ENCODE data around the gene PADI4. TPM values are rescaled to one million over a fixed set of nuclear protein-coding genes. Genes with fewer than 3 reads are reported as not detected.

PADI4 gene
- total and polyA plus RNA-seq, 2 of the 4 experiments (the other 2 are of a cell fraction) = not detected

DNA sequence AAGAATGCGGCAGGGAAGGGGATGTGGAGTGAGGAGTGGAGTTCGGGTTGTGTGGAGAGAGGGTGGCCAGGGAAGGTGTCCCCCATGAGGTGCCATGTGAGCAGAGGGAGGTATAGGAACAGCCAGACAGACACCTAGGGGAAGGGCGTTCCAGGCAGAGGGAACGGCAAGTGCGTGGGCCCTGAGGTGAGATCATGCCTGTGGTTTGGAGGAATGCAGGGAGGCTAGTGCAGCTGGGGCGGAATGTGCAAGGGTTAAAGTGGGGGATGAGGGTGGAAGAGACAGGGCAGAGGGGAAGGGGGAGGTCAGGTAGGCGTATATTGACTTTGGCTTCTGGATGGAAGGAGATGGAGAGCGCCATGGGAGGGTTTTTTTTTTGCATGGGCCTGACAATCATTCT lies 32.4 kb downstream of the PADI4 start:
- H4K20me1 ChIP-seq (ENCODE audit: insufficient read depth, low read length) = no peaks in the 10 kb centered on the region
- CTCF ChIA-PET = no interaction called here
- no peak for ATAC-seq (ENCODE audit: low read depth)

More for the DNA sequence above, 32.4 kb downstream of the PADI4 start:
- Histone ChIP-seq H2AK9ac (replicated peaks; ENCODE audit: low read depth, low read length, poor library complexity) (no peak overlapping the region), H4K5ac (ENCODE audit: low read depth, low read length) (no peak overlapping the region), H3K56ac (ENCODE audit: extremely low read depth, insufficient read depth, low read length) (no peak overlapping the region), H4K91ac (ENCODE audit: insufficient read depth, low read depth, low read length) (no peak overlapping the region), H3K9me3 (ENCODE audit: control insufficient read depth, insufficient read depth, low read length) (no peaks in the 10 kb centered on the region), H3K23ac (ENCODE audit: low read depth, low read length) (no peak overlapping the region), H3K4me3 (ENCODE audit: insufficient read depth, low read depth, low read length) (no peak overlapping the region), H4K8ac (ENCODE audit: low read depth in 2 of 2, low read length in 2 of 2) (no peak overlapping the region), H3K18ac (ENCODE audit: low read depth, low read length) (no peak overlapping the region), H2BK20ac (ENCODE audit: low read depth, low read length) (no peak overlapping the region), H2BK15ac (ENCODE audit: low read depth, low read length) (no peak overlapping the region), H3K27me3 (ENCODE audit: control insufficient read depth, insufficient read depth, low read length) (peaks cover 13% of the 10 kb centered on the region), H3K4me1 (ENCODE audit: control insufficient read depth, insufficient read depth, low read length) (no peaks in the 10 kb centered on the region), H3K79me1 (ENCODE audit: low read depth in 1 of 2, low read length in 2 of 2) (no peaks in the 10 kb centered on the region), H2BK5ac (ENCODE audit: low read depth, low read length, poor library complexity, severe bottlenecking) (no peak overlapping the region), H3K27ac (ENCODE audit: insufficient read depth, low read length) (no peak overlapping the region), H2AK5ac (ENCODE audit: low read depth, low read length) (no peak overlapping the region), H3K9me1 (ENCODE audit: insufficient read depth, low read length) (no peaks in the 10 kb centered on the region), H3K36me3 (ENCODE audit: control insufficient read depth, insufficient read depth, low read length) (no peaks in the 10 kb centered on the region), H3K4me2 (ENCODE audit: low read depth, low read length) (no peak overlapping the region), H3K14ac (replicated peaks; ENCODE audit: low read depth, low read length) (no peak overlapping the region), H3K4ac (ENCODE audit: low read depth, low read length) (no peak overlapping the region), H3K9ac (ENCODE audit: low read depth, low read length) (no peak overlapping the region), H2BK120ac (ENCODE audit: low read depth, low read length) (no peak overlapping the region), H2AFZ (replicated peaks; ENCODE audit: low read length, poor library complexity) (peak overlapping the region; percentile 61)
- POLR2A ChIA-PET (ENCODE audit: unreplicated experiment) = no interaction called here
- 96% methylated on average over 5 of the region's 8 CpGs; no CpG with 5 or more reads in 1 of the 2 experiments for WGBS, 2 experiments (ENCODE audit: extremely low coverage in 2 of 2, insufficient read length in 1 of 2)
- dilution Hi-C loops (cut with HindIII; ENCODE audit: low sequenced_read_pairs, unreplicated experiment) (no loop called here), intact Hi-C loops (cut with micrococcal nuclease) (no loop called here), in situ Hi-C loops (cut with MboI; ENCODE audit: low sequenced_read_pairs) (no loop called here)
- no TSS peak for BruUV-seq (replicated peaks)
- TF ChIP-seq FOS (IDR thresholded peaks at IDR 0.05; ENCODE audit: low read depth, low read length) = no peak
- TF ChIP-seq RAD21 (IDR thresholded peaks at IDR 0.05; ENCODE audit: low read length) = no peak
- TF ChIP-seq, protein P1, sequence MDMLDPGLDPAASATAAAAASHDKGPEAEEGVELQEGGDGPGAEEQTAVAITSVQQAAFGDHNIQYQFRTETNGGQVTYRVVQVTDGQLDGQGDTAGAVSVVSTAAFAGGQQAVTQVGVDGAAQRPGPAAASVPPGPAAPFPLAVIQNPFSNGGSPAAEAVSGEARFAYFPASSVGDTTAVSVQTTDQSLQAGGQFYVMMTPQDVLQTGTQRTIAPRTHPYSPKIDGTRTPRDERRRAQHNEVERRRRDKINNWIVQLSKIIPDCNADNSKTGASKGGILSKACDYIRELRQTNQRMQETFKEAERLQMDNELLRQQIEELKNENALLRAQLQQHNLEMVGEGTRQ (IDR thresholded peaks at IDR 0.05; ENCODE audit: low read depth, low read length) = no peak
- no peak for TF ChIP-seq RCOR1 (IDR thresholded peaks at IDR 0.05; ENCODE audit: insufficient replicate concordance, low read length)
- no peak for TF ChIP-seq NFE2L2 (IDR thresholded peaks at IDR 0.05; ENCODE audit: low read depth, low read length)
- no peak for DNase-seq

Measured in IMR-90 (cell line).